Esophagus muscularis mucosa (tissue), 4 donors: ENCODE data around the gene TMEM88. TPM values are rescaled to one million over a fixed set of nuclear protein-coding genes. Genes with fewer than 3 reads are reported as not detected.

Experiments
- DNase-seq: peaks from one replicate; pipeline ENCODE4 v3.0.0-alpha.2; 2017; ENCODE audit errors: extremely low spot score
- H3K27ac ChIP-seq, 4 donors: fragments of 200-600 bp; sonication (generic); replicated peaks in 1 of 4; 1 replicate in 3 of 4; 2 replicates in 1 of 4; pipeline ENCODE4 v1.5.1; 2016 to 2019; ENCODE audit warnings: mild to moderate bottlenecking in 1 of 4
- H3K27me3 ChIP-seq, 4 donors: fragments of 200-600 bp; sonication (generic); one replicate each; pipeline versions ENCODE4 v1.5.1 to v1.6.0; 2016 to 2019
- H3K36me3 ChIP-seq, 4 donors: fragments of 200-600 bp; sonication (generic); one replicate each; pipeline ENCODE4 v1.5.1; 2016 to 2019
- H3K4me1 ChIP-seq, 4 donors: fragments of 200-600 bp; sonication (generic); one replicate each; pipeline ENCODE4 v1.5.1; 2016 to 2019
- H3K4me3 ChIP-seq, 4 donors: fragments of 200-600 bp; sonication (generic); 1 replicate in 2 of 4; 2 replicates in 2 of 4; pipeline ENCODE4 v1.5.1; 2016 to 2019; ENCODE audit warnings: mild to moderate bottlenecking in 4 of 4, moderate library complexity in 1 of 4
- H3K9me3 ChIP-seq, 4 donors: fragments of 200-600 bp; sonication (generic); 1 replicate in 3 of 4; 2 replicates in 1 of 4; pipeline ENCODE4 v1.5.1; 2016 to 2019
- EP300 ChIP-seq: sonication (generic); formaldehyde crosslinking; IDR thresholded peaks from one replicate; pipeline ENCODE4 v1.6.1; 2017; ENCODE audit warnings: antibody characterized with exemption
- WGBS: methylation state at CpG from one replicate; pipeline ENCODE4 v1.1.5; 2018; 5-methylcytosine and 5-hydroxymethylcytosine counted together
- intact Hi-C: fragments of 100-400 bp; cut with DNase I; formaldehyde crosslinking; loops from one replicate; pipeline ENCODE4 v1.15.1; 2023
- total RNA-seq, 4 donors: library from RNA; depleted of rRNA; stranded (reverse); fragments of >200 nt; gene quantifications; one replicate each; pipeline versions ENCODE4 v1.1.0 to v1.2.1, GENCODE V29; 2016

TMEM88 gene
- total RNA-seq, 4 donors from 2014 or later = 13.3 to 45.9 (median 42.5) TPM

DNA sequence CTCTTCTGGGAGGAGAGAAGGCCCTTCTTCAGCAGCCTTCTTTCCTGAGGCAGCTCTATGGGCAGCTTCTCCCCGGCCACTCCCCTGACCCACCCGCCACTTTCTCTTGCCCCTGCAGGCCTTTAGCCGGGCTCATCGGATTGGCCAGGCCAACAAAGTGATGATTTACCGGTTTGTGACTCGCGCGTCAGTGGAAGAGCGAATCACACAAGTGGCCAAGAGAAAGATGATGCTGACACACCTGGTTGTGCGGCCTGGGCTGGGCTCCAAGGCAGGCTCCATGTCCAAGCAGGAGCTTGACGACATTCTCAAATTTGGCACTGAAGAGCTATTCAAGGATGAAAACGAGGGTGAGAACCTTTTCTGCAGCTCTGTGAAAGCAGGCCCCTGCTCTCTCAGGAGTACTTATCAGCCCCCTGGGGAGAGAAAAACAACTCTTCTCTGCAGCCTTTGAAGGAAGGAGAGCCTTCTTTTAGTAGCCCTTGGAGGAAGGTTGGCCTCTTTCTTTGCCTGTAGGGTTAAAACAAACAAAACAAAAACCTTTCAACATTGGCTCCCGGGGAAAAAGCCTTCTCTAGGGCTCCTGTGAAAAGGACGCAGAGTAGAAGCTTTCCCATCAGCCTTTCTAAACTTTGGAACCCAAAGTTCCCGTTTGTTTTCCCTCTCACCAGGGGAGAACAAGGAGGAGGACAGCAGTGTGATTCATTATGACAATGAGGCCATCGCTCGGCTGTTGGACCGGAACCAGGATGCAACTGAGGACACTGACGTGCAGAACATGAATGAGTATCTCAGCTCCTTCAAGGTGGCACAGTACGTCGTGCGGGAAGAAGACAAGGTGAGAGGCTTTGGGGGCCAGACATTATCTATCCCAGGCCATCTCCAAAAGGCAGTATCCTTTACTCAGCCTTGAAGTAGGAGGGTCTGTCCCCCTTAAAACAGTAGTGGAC, 48.6 kb downstream of the TMEM88 start:
- H3K27ac ChIP-seq = no peak overlapping the region
- intact Hi-C loops = no loop called here
- no peaks in the 10 kb centered on the region for H3K9me3 ChIP-seq
- no peak for DNase-seq
- TF ChIP-seq EP300 = no peak
- peaks cover 53 to 100% (median 97%) of the 10 kb centered on the region in 4 donors for H3K36me3 ChIP-seq
- H3K4me1 ChIP-seq = no peaks in the 10 kb centered on the region
- no peak overlapping the region for H3K4me3 ChIP-seq
- 67% methylated on average over 22 of the region's 22 CpGs for WGBS
- H3K27me3 ChIP-seq = no peaks in the 10 kb centered on the region

Other genes with a start within 250 kb of the TMEM88 start
- gene FXR2, start 240.2 kb upstream of the TMEM88 start, total RNA-seq = 10 to 100 TPM; 38.2 to 65.8 (median 50.2) TPM
- 10 to 100 TPM; 54.0 to 71.4 (median 64.2) TPM for gene SAT2, start 227.2 kb upstream of the TMEM88 start, total RNA-seq
- under 1 TPM in 1 of 4 donors, not detected in 3; 0.83 TPM for gene SHBG, start 224.9 kb upstream of the TMEM88 start, total RNA-seq
- 1 to 10 TPM; 1.6 to 2.9 (median 2.2) TPM for gene ATP1B2, start 204.1 kb upstream of the TMEM88 start, total RNA-seq
- gene TP53, start 167.6 kb upstream of the TMEM88 start, total RNA-seq = 10 to 100 TPM; 14.9 to 18.3 (median 16.1) TPM
- gene WRAP53, start 166.6 kb upstream of the TMEM88 start, total RNA-seq = 1 to 10 TPM; 3.3 to 6.4 (median 3.8) TPM
- under 1 TPM; 0.17 to 0.42 (median 0.33) TPM for gene EFNB3, start 149.9 kb upstream of the TMEM88 start, total RNA-seq
- under 1 TPM; under 0.01 to 0.17 (median 0.06) TPM for gene DNAH2, start 137.3 kb upstream of the TMEM88 start, total RNA-seq
- gene KDM6B, start 20.8 kb upstream of the TMEM88 start, total RNA-seq = 100 to 1,000 TPM in 1 of 4 donors, 10 to 100 TPM in 3; 10.8 to 101 (median 15.1) TPM
- 100 to 1,000 TPM in 2 of 4 donors, 10 to 100 TPM in 2; 61.4 to 110 (median 102) TPM for gene NAA38, start 2.5 kb downstream of the TMEM88 start, total RNA-seq
- 10 to 100 TPM; 11.6 to 14.9 (median 12.0) TPM for gene CYB5D1, start 2.9 kb downstream of the TMEM88 start, total RNA-seq
- 100 to 1,000 TPM in 3 of 4 donors, 10 to 100 TPM in 1; 82.7 to 139 (median 111) TPM for gene CHD3, start 33.7 kb downstream of the TMEM88 start, total RNA-seq
- 10 to 100 TPM in 1 of 4 donors, 1 to 10 TPM in 3; 2.1 to 29.2 (median 5.7) TPM for gene RNF227, start 61.2 kb downstream of the TMEM88 start, total RNA-seq
- gene KCNAB3, start 74.8 kb downstream of the TMEM88 start, total RNA-seq = 1 to 10 TPM in 1 of 4 donors, under 1 TPM in 3; 0.23 to 1.2 (median 0.41) TPM
- 10 to 100 TPM; 36.3 to 68.8 (median 43.1) TPM for gene TRAPPC1, start 76.9 kb downstream of the TMEM88 start, total RNA-seq
- 10 to 100 TPM; 14.4 to 20.0 (median 16.9) TPM for gene CNTROB, start 77.1 kb downstream of the TMEM88 start, total RNA-seq
- gene GUCY2D, start 147.5 kb downstream of the TMEM88 start, total RNA-seq = 1 to 10 TPM in 1 of 4 donors, not detected in 3; 1.1 TPM
- 1 to 10 TPM; 1.3 to 3.7 (median 2.0) TPM for gene ALOX15B, start 184.0 kb downstream of the TMEM88 start, total RNA-seq
- gene ALOX12B, start 232.7 kb downstream of the TMEM88 start, total RNA-seq = not detected